OCI-LY3 (cell line): ENCODE results near the gene REN.

Experiments
- CTCF ChIP-seq: fragments of 200-600, 300-600 bp; sonication (generic); IDR thresholded peaks from 2 replicates; pipeline ENCODE4 v1.5.1; 2014; ENCODE audit warnings: antibody characterized with exemption, low read length, low read depth
- EZH2phosphoT487 ChIP-seq: fragments of 200-600 bp; shearing (Covaris generic); IDR thresholded peaks from 2 replicates; pipeline ENCODE4 v1.6.1; 2018; ENCODE audit warnings: antibody characterized with exemption, mixed run types, low read depth

- TF ChIP-seq CTCF (no peak), EZH2phosphoT487 (no peak)
Measured at GRCh38 chr1:204108312-204109141, 57.6 kb downstream of the REN start.
